Kidney glomerular epithelial cell (primary cell): Measurements from ENCODE around the gene FSCN2.
"Not testable (repeated sequence)": the region's sequence is repeated elsewhere in the genome, so short reads cannot be mapped to it uniquely, and the experiment has no call there.

ENCODE experiments used
- DNase-seq: peaks from one replicate; lab custom pipeline; 2025; lab: John Stamatoyannopoulos, UW

FSCN2 gene

DNA sequence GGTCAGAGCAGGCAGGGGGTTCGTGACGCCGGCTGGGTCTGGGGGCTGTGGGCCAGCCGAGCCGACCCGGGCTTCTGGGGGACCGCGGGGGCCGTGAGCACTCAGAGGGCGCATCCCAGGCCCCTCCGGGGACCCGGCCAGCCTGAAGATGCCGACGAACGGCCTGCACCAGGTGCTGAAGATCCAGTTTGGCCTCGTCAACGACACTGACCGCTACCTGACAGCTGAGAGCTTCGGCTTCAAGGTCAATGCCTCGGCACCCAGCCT lies 140 bp downstream of the FSCN2 start:
- no peak for DNase-seq

DNA sequence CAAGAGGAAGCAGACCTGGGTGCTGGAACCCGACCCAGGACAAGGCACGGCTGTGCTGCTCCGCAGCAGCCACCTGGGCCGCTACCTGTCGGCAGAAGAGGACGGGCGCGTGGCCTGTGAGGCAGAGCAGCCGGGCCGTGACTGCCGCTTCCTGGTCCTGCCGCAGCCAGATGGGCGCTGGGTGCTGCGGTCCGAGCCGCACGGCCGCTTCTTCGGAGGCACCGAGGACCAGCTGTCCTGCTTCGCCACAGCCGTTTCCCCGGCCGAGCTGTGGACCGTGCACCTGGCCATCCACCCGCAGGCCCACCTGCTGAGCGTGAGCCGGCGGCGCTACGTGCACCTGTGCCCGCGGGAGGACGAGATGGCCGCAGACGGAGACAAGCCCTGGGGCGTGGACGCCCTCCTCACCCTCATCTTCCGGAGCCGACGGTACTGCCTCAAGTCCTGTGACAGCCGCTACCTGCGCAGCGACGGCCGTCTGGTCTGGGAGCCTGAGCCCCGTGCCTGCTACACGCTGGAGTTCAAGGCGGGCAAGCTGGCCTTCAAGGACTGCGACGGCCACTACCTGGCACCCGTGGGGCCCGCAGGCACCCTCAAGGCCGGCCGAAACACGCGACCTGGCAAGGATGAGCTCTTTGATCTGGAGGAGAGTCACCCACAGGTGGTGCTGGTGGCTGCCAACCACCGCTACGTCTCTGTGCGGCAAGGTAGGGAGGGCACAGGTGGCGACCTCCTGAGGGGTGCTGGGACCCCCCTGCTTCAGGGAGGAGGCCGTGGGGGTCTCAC lies 667 bp downstream of the FSCN2 start:
- DNase-seq = no peak

DNA sequence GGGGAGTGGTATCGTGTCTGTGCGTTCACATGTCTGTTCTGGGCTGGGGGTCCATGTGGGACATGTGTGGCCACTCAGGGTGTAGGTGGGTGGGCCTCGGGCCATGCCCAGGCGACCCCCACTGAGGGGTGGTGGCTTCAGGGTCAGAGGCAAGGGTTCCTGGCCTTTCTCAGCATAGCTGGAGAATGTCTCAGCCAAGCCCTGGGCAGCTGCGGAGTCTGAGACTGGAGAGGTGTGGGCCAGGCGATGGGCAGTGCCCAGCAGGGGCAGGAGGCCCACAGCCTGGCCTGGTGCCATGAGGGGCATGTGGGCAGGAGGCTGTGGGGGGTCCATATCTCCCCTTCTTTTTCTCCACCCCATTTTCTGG lies 1.2 kb downstream of the FSCN2 start:
- DNase-seq = no peak

DNA sequence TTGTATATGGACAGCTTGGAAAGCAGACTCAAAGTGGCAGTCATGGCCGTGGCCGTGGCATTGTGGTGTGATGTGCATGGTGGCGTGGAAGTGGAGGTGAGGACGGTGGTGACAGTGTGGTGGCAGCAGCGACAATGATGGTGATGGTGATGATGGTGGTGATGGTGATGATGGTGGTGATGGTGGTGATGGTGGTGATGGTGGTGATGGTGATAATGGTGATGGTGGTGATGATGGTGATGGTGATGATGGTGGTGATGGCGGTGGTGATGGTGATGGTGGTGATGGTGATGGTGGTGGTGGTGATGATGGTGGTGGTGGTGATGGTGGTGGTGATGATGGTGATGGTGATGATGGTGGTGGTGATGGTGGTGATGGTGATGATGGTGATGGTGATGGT lies 2.8 kb downstream of the FSCN2 start:
- not testable (repeated sequence) for DNase-seq

DNA sequence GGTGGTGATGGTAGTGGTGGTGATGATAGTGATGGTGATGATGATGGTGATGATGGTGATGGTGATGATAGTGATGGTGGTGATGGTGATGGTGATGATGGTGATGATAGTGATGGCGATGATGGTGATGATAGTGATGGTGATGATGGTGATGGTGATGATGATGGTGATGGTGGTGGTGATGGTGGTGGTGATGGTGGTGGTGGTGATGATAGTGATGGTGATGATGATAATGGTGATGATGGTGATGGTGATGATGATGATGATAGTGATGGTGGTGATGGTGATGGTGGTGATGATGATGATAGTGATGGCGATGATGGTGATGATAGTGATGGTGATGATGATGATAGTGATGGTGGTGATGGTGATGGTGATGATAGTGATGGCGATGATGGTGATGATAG lies 3.8 kb downstream of the FSCN2 start:
- DNase-seq = not testable (repeated sequence)

DNA sequence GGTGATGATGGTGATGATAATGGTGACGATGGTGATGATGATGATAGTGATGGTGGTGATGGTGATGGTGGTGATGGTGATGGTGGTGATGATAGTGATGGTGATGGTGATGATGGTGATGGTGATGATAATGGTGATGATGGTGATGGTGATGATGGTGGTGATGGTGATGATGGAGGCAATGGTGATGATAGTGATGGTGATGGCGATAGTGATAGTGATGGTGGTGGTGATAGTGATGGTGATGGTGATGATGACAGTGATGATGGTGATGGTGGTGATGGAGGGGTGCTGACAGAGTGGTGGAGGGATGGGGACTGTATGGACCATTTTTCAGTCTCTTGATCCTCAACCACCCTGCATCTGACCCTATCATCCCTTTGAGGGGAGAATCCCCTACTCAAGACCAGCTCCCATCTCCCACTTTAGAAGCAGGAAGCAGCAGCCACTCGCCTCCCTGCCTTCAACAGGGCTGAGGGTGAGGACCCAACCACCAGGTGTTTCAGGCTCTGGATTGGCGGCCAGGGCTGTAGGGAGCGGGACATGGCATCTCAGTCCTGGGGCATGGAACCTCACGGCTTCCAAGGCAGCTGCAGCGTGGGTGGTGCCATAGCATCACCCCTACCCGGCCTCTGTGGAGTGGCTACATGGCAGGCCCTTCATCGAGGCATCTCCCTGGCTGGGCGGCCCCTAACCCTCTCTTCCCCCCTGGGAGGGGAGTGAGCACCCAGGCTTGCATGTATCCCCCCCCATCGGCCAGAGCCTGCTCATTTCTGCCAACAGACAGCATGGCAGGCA lies 4.5 kb downstream of the FSCN2 start:
- DNase-seq = no peak

DNA sequence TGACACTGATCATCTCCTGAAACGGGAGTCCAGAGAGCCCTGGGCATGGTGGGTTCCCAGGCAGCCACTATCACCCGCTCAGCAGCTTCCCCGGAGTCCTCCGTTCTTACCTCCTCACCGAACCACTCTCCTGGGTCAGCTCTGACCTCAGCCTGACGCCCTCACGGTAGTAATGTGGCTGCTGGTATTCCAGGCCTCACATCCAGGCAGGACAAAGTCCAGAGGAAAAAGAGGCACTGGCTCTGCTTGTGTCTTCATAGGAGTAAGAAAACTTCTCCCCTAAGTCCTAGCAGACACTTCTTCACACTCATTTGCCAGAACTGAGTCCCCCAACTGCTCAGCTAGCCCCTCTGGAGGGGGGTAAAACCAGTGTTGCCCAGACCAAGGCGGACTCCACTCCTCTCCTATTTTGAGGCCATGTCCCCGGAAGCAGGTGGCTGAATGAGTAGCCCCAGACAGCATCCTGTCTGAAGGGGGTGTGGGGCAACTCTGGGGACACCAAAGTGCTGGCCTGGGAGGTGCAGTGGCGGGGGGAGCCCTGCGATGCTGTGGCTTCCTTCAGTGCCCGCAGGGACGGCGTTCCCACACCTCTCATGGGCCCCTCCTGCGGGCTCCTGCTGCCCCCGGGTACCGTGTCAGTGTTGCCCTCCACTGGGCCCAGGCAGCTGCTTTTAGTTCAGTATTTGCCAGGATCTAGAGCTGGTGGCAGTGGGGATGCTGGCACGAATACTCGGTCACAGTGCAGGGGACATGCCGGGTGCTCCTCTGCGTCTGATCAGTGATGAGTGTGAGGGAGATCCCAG lies 5.4 kb downstream of the FSCN2 start:
- DNase-seq = no peak

DNA sequence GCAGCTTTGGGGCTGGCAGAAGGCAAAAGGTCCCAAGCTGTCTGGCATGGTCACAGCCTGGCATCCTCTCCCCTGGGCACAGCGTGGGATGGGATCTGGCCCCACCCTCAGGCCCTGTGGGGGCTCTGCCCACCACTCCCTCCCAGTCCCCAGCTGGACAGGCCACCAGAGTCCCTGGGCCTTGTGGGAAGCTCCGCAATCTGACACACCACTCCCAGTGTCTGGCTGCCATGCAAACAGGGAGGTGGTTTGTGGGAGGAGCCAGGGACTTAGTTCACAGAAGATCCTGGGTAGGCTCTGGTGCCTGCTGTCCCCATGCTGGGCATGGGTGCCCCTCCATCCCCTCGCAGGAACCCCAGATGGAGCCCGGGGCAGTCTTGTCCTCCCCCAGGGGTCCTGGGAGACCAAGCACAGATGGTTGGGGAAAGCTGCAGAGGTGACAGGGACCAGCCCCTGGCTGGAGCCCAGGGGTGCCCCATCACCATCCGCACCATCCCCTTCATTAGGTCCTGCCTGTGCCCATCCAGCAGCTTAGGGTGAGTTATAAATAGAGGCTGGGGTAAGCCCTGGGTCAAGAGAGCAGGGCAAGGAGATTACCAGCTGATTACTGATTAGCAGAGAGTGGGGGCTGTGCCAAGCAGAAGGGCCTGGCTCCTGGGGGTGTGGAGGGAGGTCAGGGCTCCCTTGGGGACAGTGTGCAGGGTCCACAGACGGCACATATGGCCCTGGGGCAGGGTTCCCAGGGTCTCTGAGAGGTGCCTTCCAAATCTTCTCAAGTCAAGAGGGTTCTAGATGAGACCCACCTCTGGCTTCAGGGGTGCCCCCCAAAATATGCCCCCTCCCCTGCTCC lies 6.2 kb downstream of the FSCN2 start:
- no peak for DNase-seq

DNA sequence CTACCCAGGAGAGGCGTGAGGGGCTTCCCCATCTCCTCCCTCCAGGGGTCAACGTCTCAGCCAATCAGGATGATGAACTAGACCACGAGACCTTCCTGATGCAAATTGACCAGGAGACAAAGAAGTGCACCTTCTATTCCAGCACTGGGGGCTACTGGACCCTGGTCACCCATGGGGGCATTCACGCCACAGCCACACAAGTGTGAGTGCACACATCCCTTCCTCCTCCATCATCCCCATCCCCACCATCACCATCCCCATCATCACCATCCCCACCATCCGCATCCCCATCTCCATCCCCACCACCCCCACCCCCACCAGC lies 6.8 kb downstream of the FSCN2 start:
- DNase-seq = no peak

DNA sequence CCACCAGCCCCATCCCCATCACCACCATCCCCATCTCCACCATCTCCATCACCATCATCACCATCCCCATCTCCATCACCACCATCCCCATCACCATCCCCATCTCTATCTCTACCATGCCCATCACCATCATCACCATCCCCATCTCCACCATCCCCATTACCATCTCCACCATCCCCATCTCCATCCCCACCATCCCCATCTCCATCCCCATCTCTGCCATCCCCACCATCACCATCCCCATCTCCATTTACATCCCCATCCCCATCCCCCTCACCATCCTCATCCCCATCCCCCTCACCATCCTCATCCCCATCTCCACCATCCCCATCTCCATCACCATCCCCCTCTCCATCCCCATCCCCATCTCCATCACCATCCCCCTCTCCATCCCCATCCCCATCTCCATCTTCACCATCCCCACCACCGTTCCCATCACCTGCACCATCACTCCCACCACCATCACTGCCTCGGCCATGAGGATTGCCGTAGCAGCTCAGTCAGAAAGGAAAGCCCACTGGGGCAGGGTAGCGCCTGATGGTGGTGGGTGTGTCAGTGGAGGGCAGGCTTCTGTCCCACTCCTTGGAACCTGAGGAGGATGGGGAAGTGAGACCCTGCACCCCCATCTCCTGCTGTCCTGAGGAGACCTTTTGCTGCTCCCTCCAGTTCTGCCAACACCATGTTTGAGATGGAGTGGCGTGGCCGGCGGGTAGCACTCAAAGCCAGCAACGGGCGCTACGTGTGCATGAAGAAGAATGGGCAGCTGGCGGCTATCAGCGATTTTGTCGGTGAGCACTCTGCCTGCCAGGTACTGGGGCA lies 7.5 kb downstream of the FSCN2 start:
- no peak for DNase-seq

DNA sequence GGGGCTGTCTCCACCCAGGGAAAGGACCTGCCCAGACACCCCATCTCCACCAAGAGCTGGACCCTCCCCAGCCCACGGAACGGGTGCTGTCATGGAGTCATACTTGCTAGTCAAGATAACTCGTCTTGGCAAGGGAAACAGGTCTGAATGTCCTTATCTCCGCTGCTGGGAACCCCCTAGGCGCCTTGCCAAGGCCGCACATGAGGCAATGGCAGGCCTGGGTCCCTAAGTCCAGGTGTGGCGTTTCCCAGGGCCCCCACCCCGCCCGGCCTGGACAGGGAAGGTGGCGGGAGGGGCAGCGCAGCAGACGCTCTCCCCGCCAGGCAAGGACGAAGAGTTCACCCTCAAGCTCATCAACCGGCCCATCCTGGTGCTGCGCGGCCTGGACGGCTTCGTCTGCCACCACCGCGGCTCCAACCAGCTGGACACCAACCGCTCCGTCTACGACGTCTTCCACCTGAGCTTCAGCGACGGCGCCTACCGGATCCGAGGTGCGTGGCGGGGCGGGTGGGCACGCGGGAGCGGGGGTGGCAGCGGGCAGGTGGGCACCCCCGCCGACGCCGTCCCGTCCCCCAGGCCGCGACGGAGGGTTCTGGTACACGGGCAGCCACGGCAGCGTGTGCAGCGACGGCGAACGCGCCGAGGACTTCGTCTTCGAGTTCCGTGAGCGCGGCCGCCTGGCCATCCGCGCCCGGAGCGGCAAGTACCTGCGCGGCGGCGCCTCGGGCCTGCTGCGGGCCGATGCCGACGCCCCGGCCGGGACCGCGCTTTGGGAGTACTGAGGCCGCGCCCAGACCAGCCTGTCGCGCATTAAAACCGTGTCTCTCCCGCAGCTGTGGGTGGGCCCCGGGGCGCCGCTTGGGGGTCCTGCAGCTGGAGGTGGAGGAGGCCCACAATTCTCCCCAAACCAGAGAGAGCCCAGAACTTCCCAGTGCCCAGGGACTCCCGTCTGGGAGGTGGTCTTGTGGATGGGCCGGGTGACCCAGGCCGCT lies 8.4 kb downstream of the FSCN2 start:
- DNase-seq = no peak

DNA sequence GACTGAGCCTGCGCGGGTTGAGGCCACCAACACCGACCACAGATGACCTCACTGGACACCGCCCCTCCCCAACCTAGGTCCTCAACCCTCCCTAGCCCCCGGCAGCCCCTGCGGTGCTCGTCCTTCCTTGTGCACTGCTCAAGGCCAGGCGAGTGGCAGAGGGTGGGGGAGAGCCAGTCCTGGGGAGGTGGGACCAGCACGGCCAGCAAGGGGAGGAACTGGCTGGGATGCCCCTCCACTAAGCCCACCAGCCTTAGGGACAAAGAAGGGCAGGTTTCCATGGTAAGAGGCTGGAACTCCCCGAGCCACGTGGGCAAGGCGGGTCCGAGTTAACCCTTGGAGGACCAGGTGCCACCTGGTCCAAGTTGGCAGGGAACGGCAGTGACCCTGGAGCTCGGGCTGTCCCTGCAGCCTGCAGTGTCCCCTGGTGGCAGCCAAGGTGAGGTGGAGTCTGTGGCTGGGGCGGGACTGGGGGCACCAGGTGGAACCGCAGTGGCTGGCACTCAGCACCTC lies 9.2 kb downstream of the FSCN2 start:
- DNase-seq = no peak

DNA sequence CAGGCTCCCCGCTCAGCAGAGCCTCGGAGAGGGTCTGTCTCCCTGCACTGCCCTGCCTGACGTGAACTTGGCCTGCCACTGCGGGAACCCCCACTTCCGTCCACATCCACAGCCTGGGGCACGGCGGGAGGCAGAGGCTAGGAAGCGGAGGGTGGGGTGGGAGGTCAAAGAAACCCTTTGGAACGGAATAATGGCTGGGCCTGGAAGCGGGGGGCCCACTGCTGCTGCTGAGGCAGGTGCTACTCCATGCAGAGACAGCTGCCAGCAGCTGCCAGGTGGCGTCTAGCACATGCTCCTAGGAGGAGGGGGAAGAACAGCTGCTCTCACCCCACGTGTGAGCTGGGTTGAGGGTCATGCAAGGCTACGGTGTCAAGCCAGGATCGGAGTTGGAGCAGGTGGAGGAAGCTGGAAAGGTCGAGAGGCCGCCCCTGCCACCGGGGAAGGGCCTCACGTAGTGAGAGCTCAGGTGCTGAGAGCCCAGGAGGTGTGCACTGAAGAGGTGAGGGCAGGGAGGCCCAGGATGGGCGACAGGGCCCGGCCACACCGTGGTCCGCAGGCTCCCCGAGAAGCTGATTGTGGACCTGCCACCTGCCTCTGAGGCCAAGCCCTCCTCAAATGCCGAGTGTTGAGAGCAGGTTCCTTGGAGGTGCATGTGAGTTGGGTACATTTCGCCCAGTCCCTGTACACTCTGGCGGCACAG lies 9.8 kb downstream of the FSCN2 start:
- DNase-seq = no peak

DNA sequence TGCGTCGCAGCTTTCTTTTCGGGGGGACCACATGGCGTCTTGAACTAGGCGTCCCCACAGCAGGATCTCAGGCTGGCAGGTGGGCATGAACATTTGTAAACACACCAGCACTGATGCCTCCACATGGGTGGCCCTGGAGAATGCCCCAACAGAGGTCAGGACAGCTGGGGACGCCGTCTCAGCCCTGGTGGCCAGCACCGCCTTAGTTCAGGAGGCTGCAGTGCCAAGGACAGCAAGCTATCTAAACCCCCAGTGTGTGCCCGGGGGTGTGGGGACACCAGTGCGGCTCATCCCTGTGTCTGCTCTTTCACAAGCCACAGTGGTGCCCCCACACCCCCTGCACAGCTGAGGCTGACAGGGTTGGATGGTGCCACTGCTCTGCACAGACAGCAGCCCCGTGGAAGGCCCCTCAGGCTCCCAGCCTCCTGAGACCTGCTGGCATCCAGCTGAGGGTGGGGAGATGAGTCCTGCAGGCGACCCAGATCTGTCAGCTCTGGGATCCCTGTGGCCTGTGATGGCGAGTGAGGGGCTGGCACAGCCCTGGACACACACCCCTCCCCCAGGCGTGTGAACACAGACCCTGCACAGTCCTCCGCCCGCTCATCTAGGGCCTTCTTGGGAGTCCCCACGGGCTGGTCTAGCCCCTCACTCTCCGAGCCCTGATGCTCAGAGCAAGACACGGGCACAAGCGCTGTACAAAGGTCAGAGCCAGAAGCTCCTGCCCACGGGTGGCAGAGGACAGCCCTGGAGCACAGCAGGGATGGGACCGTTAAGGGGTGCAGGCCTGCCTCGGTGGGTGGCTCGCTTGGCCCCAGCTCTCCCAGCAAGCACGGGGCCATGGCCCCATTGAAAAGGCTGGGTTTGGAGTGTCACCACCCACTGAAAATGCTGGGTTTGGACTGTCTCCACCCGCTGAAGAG lies 10.7 kb downstream of the FSCN2 start:
- DNase-seq = no peak

DNA sequence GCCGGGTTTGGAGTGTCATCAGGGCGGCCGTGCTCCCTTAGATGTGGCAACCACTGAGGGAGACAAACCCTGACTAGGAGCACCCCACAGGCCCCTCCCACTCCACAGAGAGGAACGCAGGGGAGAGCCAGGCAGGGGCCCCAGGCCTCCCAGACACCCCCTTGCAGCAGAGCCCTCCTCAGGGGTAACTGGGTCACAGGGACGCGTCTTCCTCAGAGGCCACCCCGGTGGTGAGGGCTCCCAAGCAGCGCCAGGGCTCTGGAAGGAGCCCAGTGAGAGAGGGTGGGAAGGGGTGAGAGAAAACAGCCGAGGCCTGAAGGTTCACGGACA lies 11.4 kb downstream of the FSCN2 start:
- DNase-seq = no peak

DNA sequence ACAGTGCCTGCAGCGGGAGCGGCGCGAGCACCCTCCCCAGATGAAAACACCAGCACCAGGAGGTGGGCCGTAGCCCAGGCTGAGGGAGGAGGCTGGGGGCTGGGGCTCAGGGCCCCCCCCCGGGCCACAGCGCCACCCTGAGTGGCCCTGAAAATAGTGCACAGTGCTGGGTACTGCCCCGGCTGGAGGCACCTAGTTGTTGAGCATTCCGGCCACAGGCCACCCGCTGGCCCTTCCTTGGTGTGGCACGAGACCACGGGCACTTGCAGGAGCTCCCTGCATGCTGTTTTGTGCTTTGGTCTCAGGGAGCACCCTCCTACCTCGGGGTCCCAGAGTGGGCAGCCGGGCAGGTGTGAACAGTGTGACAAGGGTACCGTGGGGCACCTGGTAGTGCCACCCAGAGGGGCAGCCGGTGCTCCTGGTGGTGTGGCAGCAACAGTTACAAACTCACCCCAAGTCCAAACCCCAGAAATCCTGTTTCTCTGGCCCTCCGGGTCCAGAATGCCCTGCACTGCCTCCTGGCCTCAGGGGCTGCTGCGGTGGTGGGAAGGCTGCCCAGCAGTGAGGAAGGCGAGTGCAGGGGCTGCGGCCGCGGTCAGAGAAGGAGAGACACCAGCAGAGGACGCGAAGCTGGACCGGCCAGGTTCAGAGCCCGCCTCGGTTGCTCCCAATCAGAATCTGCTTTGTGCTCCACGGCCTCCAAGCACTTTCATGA lies 11.9 kb downstream of the FSCN2 start:
- no peak for DNase-seq

DNA sequence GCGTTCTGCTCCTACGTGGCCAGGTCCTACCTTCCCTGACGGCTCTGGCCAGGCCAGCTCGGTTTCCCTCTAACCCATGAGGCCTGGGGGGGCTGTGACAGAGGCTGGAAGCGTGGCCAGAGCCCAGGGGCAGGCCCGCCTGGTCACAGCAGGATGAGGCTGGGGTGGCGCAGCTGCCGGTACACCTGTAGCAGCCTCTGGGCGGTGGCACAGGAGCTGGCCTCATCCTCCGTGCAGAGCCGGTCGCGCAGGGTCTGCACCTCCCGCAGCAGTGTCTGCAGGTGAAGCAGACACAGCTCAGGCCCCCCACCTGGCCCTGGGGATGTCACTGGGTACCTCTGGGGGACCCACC lies 12.5 kb downstream of the FSCN2 start:
- no peak for DNase-seq

DNA sequence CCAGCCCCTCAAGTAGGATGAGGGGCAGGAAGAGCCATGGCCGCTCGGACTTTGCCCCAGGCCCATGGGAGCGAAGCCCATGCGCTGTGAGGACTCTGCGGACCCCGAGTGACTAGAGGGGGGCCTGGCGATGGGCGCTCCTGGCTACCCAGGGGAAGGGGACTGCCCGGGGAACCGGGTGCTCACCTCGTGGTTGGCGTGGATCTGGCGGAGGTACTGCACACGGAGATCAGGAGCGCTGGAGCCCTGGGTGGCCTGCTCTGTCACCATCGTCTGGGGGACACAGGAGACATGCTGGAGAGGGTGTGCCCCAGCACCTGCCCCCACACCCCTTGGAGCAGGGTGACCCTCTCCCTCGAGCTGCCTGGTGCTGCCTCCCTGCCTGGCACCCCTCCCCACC lies 12.9 kb downstream of the FSCN2 start:
- DNase-seq = no peak
